ENCODE measurements around the gene SERPINA3.
"Not testable (repeated sequence)": the region's sequence is repeated elsewhere in the genome, so short reads cannot be mapped to it uniquely, and the experiment has no call there.

SERPINA3 gene

GRCh38 chr14:94586635-94587034, 25.6 kb upstream of the SERPINA3 start:
- no peak for DNase-seq

- no peak for DNase-seq
Observed at GRCh38 chr14:94588311-94588710, 23.9 kb upstream of the SERPINA3 start.

DNA sequence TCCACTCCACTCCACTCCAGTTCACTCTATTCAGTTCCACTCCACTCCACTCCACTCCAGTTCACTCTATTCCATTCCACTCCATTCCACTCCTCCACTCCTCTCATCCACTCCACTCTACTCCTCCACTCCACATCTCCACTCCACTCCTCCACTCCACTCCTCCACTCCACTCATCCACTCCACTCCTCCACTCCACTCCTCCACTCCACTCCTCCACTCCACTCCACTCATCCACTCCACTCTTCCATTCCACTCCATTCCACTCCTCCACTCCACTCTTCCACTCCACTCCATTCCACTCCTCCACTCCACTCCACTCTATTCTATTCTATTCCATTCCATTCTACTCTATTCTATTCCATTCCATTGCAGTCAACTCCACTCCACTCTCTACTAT, 21.1 kb upstream of the SERPINA3 start:
- no peak for DNase-seq

DNA sequence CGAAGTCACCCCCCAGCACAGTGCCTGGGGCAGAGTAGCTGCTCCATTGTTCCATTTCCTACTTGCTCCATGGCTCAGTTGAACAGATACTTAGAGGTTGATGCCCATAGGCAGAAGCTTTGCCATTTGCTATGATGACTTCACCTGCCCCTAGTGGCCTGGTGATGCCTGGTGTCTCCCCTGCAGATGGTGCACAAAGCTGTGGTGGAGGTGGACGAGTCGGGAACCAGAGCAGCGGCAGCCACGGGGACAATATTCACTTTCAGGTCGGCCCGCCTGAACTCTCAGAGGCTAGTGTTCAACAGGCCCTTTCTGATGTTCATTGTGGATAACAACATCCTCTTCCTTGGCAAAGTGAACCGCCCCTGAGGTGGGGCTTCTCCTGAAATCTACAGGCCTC, 20.3 kb upstream of the SERPINA3 start:
- DNase-seq: no peak

DNA sequence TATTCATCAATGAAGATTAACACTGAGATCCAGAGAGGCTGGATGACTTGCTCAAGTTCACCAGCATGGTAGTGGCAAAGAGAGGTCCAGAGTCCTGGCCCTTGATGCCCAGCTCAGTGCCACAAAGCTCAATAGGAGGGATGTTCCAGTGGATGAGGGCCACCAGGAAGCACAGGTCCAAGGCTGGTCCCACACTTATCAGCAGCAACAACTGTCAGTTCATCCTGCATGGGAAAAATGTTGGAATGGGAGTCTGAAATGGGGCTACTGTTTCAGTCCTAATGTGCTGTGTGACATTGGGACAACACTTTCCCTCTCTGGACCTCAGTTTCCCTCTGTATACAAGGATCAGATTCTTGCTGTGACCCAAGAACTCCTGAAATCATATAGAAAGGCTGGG, 19.7 kb upstream of the SERPINA3 start:
- DNase-seq: no peak

DNA sequence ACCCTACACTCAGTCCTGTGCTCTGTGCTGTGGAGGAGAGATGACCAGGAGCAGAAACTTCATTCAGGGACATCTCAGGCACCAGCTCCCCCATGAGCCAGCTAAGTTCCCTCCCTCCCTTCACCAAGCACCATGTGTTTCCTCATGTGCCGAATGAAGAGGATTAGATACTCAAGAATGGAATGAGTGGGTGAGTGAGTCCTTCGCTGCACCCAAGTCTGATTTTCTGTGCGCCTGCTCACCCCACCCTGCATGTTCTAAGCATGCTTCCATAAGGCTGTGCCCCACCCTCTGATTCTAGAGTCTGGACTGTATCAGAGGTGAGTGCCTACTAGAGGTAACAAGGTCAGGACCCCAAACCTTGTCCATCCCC, 18.8 kb upstream of the SERPINA3 start:
- DNase-seq: no peak

DNA sequence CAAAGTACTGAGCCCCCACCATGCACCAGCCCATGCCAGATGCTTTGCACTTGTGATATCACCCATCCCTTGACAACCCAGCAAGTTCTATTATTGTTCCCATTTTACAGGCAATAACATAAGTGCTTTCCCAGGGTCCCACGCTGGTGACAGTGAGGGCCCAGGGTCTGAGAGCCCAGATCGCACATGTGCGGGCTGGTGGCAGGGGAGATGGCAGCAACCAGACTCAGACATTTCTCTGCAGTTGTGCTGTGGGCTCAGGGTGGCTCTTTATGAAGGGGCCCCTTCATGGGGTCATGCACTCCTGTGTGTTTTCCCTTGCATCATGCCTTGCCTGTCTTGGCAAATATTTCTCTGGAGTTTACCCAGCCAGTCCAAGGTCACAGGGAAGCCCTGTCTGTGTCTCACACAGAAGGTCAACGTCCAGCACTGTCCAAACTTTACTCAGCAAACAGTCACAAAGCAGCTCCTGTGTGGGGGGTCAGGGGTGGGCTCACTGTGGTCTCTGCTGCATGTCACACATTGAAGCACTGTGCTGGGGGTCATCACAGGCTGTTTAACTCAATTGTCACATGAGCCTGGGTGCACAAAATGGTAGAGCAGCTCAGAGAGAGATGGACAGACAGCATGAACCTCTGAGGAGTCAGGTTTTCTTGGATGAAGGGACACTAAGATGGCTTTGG, 18.3 kb upstream of the SERPINA3 start:
- DNase-seq: no peak

GRCh38 chr14:94594441-94594840, 17.8 kb upstream of the SERPINA3 start:
- no peak for DNase-seq

DNA sequence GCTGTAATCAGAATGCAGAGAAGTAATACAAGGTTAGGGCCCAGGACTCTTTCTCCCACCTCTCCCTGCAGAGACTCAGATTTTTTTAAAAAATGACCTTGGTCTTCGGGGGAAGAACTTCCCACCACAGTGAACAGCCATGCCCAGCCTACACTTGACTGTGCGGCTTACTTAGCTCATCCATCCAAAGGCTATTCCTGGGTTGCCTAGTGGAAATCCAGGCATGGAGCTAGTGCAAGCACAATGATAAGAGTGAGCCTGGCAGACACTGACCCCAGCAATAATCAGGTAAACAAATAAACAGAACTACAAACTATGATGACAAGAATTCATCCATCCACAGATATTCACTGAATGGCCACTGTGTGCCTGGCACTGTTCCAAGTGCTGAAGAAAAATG, 16.3 kb upstream of the SERPINA3 start:
- DNase-seq: no peak

DNA sequence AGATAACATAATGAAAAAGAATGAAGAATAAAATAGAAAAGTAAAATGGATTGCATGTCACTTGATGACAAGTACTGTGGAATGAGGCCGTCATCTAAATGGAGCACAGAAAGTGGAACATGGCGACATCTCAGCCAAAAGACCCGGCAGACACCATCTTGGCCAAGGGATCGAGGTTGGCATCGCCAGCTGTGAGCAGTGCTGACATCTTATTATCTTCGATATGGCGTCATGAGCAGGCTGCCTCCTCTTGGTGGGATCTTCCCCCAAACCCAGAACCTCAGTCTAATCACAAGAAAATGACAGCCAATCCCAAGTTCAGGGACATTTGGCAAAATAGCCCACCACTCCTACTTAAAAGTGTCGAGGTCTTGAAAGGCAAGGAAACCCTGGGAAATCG, 15.8 kb upstream of the SERPINA3 start:
- DNase-seq: no peak

GRCh38 chr14:94597788-94598187, 14.4 kb upstream of the SERPINA3 start:
- no peak for DNase-seq

DNA sequence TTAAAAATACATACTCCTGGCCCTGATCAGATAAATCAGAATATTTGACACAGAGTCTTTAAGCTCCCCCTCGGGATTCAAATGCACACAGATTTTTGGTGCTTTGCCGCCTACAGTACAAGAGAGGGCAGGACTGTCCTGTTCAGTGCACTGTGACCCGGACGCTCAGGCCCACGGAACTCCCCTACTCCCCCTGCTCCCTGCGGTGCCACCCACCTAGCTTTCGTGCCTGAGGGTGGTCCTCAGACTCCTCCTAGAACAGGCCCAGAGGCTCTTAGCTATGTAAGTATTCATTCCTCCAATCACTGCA, 13.7 kb upstream of the SERPINA3 start:
- DNase-seq: no peak

GRCh38 chr14:94598816-94599655, 13.2 kb upstream of the SERPINA3 start:
- DNase-seq: no peak

- DNase-seq: no peak
Observed at GRCh38 chr14:94599656-94600004, 12.6 kb upstream of the SERPINA3 start.

- no peak for DNase-seq
Observed at GRCh38 chr14:94600148-94600545, 12.0 kb upstream of the SERPINA3 start.

GRCh38 chr14:94601884-94602391, 10.3 kb upstream of the SERPINA3 start:
- DNase-seq: no peak

- DNase-seq: no peak
Observed at GRCh38 chr14:94602722-94603121, 9.5 kb upstream of the SERPINA3 start.

GRCh38 chr14:94605361-94605760, 6.8 kb upstream of the SERPINA3 start:
- DNase-seq: no peak

DNA sequence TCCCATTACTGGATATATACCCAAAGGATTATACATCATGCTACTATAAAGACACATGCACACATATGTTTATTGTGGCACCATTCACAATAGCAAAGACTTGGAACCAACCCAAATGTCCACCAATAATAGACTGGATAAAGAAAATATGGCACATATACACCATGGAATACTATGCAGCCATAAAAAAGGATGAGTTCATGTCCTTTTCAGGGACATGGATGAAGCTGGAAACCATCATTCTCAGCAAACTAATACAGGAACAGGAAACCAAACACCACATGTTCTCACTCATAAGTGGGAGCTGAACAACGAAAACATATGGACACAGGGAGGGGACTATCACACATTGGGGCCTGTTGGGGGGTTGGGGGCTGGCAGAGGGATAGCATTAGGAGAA, 3.2 kb upstream of the SERPINA3 start:
- not testable (repeated sequence) for DNase-seq

- no peak for DNase-seq
Observed at GRCh38 chr14:94611179-94611578, 1.0 kb upstream of the SERPINA3 start.

DNA sequence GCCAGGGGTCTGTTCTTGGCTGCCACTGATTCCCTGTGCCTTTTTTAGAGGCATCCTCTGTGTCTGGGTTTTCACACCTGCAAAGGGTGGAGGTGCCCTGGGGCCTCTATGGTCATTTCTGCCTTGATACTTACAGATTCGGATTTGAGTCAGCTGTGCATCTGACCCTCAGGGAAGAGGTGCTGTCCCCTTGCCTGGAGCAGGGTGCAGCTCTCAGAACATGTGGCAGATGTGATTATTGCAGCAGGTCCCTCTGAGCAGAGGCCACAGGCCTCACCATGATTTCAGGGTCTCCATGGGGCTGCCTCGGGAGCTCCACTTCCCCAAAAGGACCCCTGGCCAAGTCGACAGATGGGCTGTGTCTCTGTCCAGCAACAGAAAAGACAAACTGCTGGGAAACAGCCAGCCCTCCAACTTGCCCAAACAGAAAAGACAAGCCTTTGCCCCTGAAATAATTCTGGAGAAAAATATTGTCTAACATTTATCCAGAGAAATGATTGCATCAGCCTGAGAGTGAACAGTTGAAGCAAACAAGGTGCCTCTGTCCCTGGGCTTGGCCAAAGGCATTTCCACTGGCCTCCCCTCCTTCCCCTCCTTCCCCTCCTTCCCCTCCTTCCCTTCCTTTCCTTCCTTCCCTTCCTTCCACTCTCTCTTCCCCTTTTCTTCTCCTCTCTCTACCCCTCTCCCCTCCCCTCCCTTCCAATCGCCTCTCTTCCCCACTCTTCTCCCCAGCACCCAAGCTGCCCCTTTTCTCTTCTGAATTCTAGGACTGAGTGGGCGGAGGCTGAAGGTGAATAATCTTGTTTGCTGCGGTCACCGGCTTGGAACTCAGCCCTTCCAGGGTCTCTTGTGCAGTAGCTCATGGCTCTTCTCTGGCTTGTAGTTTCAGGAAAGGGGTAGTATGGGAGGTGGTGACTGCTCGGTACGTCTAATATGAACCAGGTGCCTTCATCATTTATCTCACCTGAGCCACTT, 676 bp downstream of the SERPINA3 start:
- DNase-seq: no peak

- DNase-seq: no peak
Observed at GRCh38 chr14:94613720-94614644, 1.8 kb downstream of the SERPINA3 start.
